ENCODE results near the gene GPR45.

GRCh38 chr2:105269426-105269825 is 27.9 kb downstream of the GPR45 start:
- TF ChIP-seq POLR2AphosphoS5 (IDR thresholded peaks at IDR 0.05; ENCODE audit: low read depth, low read length) (no peak), TAF1 (IDR thresholded peaks at IDR 0.05; ENCODE audit: borderline replicate concordance, insufficient read depth, low read length) (no peak), SIN3A (IDR thresholded peaks at IDR 0.05; ENCODE audit: borderline replicate concordance, insufficient read depth, low read length) (no peak), REST (IDR thresholded peaks at IDR 0.05; ENCODE audit: insufficient read depth in 1 of 2, low read depth in 2 of 2, low read length in 2 of 2) (no peak), FOXP2 (optimal IDR thresholded peaks at IDR 0.05; ENCODE audit: borderline replicate concordance, extremely low read depth, extremely low read length, insufficient read depth) (no peak)

Measured in PFSK-1 (cell line).